Central memory CD4-positive, alpha-beta T cell (primary cell): Measurements from ENCODE around the gene ACSS2.

Source experiments
- DNase-seq: peaks from one replicate; pipeline ENCODE4 v3.0.0; 2022
- total RNA-seq, 3 experiments: gene quantifications; one replicate each; lab custom pipeline; 2026; lab: John Stamatoyannopoulos, UW

The ACSS2 gene
- 6.9 to 27.8 (median 25.9) reads per million in 3 experiments for total RNA-seq

- peak; percentile 88 for DNase-seq
Measured at GRCh38 chr20:34876406-34877282, at the start of gene ACSS2. Gene ACSS2 (plus strand): TSS chr20:34876612. CDS start chr20:34876646, 34 bp downstream.

GRCh38 chr20:34829191-34829590, 47.2 kb upstream of the ACSS2 start:
- no peak for DNase-seq

GRCh38 chr20:34831936-34832335, 44.5 kb upstream of the ACSS2 start:
- DNase-seq, result no peak

- peak; percentile 36 for DNase-seq
Measured at GRCh38 chr20:34834459-34834893, 41.9 kb upstream of the ACSS2 start.

GRCh38 chr20:34842143-34842542, 34.3 kb upstream of the ACSS2 start:
- no peak for DNase-seq

- DNase-seq, result no peak
Measured at GRCh38 chr20:34843421-34843820, 33.0 kb upstream of the ACSS2 start.

GRCh38 chr20:34848597-34848996, 27.8 kb upstream of the ACSS2 start:
- DNase-seq, result no peak

- no peak for DNase-seq
Measured at GRCh38 chr20:34849778-34850177, 26.6 kb upstream of the ACSS2 start.

GRCh38 chr20:34850969-34851368, 25.4 kb upstream of the ACSS2 start:
- no peak for DNase-seq

- DNase-seq, result no peak
Measured at GRCh38 chr20:34852298-34852697, 24.1 kb upstream of the ACSS2 start.

GRCh38 chr20:34859367-34859766, 17.0 kb upstream of the ACSS2 start:
- DNase-seq, result no peak

- no peak for DNase-seq
Measured at GRCh38 chr20:34859826-34860545, 16.4 kb upstream of the ACSS2 start.

- no peak for DNase-seq
Measured at GRCh38 chr20:34861386-34862084, 14.9 kb upstream of the ACSS2 start.

- no peak for DNase-seq
Measured at GRCh38 chr20:34862724-34863123, 13.7 kb upstream of the ACSS2 start.

- DNase-seq, result no peak
Measured at GRCh38 chr20:34863421-34863965, 12.9 kb upstream of the ACSS2 start.

- no peak for DNase-seq
Measured at GRCh38 chr20:34864216-34864615, 12.2 kb upstream of the ACSS2 start.

GRCh38 chr20:34871320-34871926, 5.0 kb upstream of the ACSS2 start:
- DNase-seq, result no peak

- DNase-seq, result no peak
Measured at GRCh38 chr20:34871966-34872621, 4.3 kb upstream of the ACSS2 start.

GRCh38 chr20:34872622-34873224, 3.7 kb upstream of the ACSS2 start, which contains the start of gene GGT7:
Gene GGT7 (minus strand): TSS chr20:34872856. CDS start chr20:34872815, 41 bp downstream.
- DNase-seq, result peak; percentile 81

GRCh38 chr20:34873583-34874093, 2.8 kb upstream of the ACSS2 start:
- DNase-seq, result no peak

GRCh38 chr20:34874094-34874654, 2.2 kb upstream of the ACSS2 start:
- peak; percentile 34 for DNase-seq
